ENCODE data around the gene FZD8.
A peak's percentile ranks its signal among the peaks of the same experiment; 100 is the strongest.

DNA sequence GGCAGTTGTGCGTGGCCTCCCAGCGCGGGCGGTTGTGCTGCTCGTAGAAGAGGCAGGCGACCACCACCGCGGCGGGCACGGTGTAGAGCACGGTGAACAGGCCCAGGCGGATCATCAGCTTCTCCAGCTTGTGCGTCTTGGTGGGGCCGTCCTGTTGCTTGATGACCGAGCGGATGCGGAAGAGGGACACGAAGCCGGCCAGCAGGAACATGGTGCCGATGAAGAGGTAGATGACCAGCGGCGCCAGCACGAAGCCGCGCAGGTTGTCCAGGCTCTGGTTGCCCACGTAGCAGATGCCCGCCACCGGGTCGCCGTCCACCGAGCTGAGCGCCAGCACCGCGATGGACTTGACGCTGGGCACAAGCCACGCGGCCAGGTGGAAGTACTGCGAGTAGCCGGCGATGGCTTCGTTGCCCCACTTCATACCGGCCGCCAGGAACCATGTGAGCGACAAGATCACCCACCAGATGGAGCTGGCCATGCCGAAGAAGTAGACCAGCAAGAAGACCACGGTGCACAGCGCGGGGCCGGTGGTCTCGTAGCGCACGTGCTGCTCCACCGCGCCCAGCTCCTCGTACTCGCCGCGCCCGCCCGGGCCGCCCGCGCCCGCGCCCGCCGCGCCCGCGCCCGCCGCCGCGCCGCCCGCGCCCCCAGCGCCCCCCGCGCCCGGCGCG lies 2.2 kb downstream of the FZD8 start:
- TF ChIP-seq, protein P1, sequence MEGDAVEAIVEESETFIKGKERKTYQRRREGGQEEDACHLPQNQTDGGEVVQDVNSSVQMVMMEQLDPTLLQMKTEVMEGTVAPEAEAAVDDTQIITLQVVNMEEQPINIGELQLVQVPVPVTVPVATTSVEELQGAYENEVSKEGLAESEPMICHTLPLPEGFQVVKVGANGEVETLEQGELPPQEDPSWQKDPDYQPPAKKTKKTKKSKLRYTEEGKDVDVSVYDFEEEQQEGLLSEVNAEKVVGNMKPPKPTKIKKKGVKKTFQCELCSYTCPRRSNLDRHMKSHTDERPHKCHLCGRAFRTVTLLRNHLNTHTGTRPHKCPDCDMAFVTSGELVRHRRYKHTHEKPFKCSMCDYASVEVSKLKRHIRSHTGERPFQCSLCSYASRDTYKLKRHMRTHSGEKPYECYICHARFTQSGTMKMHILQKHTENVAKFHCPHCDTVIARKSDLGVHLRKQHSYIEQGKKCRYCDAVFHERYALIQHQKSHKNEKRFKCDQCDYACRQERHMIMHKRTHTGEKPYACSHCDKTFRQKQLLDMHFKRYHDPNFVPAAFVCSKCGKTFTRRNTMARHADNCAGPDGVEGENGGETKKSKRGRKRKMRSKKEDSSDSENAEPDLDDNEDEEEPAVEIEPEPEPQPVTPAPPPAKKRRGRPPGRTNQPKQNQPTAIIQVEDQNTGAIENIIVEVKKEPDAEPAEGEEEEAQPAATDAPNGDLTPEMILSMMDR (optimal IDR thresholded peaks at IDR 0.05 in 1 of 3, IDR thresholded peaks at IDR 0.05 in 1 of 3, conservative IDR thresholded peaks at IDR 0.05 in 1 of 3; ENCODE audit: extremely low read depth in 1 of 3, insufficient read depth in 2 of 3, low read length in 3 of 3) = peak in 1 of 3 experiments; percentile 53
- no peak for TF ChIP-seq EZH2 (IDR thresholded peaks at IDR 0.05; ENCODE audit: low read length)

All from keratinocyte (primary cell).